GM23338 (cell line): ENCODE measurements around the gene NXN.

Experiments
- CTCF ChIP-seq, 2 experiments: fragments of 200-600 bp in 1 of 2; sonication (generic) in 1 of 2; conservative IDR thresholded peaks; 2 replicates each; pipeline versions ENCODE4 v1.5.1 to v1.6.1; 2016 to 2017; ENCODE audit warnings: antibody characterized with exemption in 2 of 2, low read depth in 2 of 2, mild to moderate bottlenecking in 2 of 2, moderate library complexity in 1 of 2
- EZH2 ChIP-seq: fragments of 200-600 bp; sonication (generic); IDR thresholded peaks from one replicate; pipeline ENCODE4 v1.8.0; 2017; ENCODE audit warnings: antibody characterized with exemption, mild to moderate bottlenecking, low read depth; ENCODE audit not compliant: unreplicated experiment
- EZH2phosphoT487 ChIP-seq: fragments of 200-600 bp; sonication (generic); IDR thresholded peaks from one replicate; pipeline ENCODE4 v1.8.1; 2018; ENCODE audit warnings: antibody characterized with exemption; ENCODE audit not compliant: unreplicated experiment
- JUNB ChIP-seq: IDR thresholded peaks from one replicate; pipeline ENCODE4 v1.6.1; 2016; ENCODE audit warnings: antibody characterized with exemption; ENCODE audit not compliant: unreplicated experiment
- POLR2AphosphoS5 ChIP-seq: IDR thresholded peaks from 2 replicates; pipeline ENCODE4 v1.6.1; 2016; ENCODE audit warnings: antibody characterized with exemption, low read depth

- no peak for TF ChIP-seq CTCF (conservative IDR thresholded peaks at IDR 0.05; ENCODE audit: low read depth in 2 of 2)
- TF ChIP-seq EZH2phosphoT487, result no peak
- no peak for TF ChIP-seq JUNB
- TF ChIP-seq EZH2, result no peak
- no peak for TF ChIP-seq POLR2AphosphoS5
Measured at GRCh38 chr17:1011138-1011537, 31.6 kb upstream of the NXN start.
